Activated naive CD4-positive, alpha-beta T cell treated with anti-CD3 and anti-CD28 coated beads, Interleukin-2, amount 10 ng/mL, durations not matched to agents 7 days and 5 days (primary cell): Measurements from ENCODE around the gene PRKG1.

Experiments used
- CTCF ChIA-PET: fragments of 350-600 bp; sonication (Branson Sonifier 250); formaldehyde crosslinking; loops from one replicate; lab custom pipeline; 2021; ENCODE audit warnings: antibody characterized with exemption; lab: Charles Lee
- DNase-seq: peaks from one replicate; pipeline ENCODE4 v3.0.0-alpha.2; 2020
- H3K27ac Mint-ChIP-seq: one replicate; pipeline ENCODE4 v1.8.0; 2021; ENCODE audit warnings: mild to moderate bottlenecking, moderate library complexity, mixed read lengths
- H3K27me3 Mint-ChIP-seq: one replicate; pipeline ENCODE4 v1.8.0; 2021; ENCODE audit warnings: mild to moderate bottlenecking, mixed read lengths
- H3K36me3 Mint-ChIP-seq: one replicate; pipeline ENCODE4 v1.8.0; 2021; ENCODE audit warnings: mixed read lengths
- H3K4me1 Mint-ChIP-seq: one replicate; pipeline ENCODE4 v1.8.0; 2021; ENCODE audit warnings: mixed read lengths
- H3K4me3 Mint-ChIP-seq: one replicate; pipeline ENCODE4 v1.8.0; 2021; ENCODE audit warnings: mild to moderate bottlenecking, moderate library complexity, mixed read lengths
- H3K9me3 Mint-ChIP-seq: one replicate; pipeline ENCODE4 v1.8.0; 2021; ENCODE audit warnings: mixed read lengths

The PRKG1 gene

GRCh38 chr10:51999096-51999495 lies 924.8 kb downstream of the PRKG1 start:
- H3K9me3 Mint-ChIP-seq, result no peaks in the 10 kb centered on the region

DNA sequence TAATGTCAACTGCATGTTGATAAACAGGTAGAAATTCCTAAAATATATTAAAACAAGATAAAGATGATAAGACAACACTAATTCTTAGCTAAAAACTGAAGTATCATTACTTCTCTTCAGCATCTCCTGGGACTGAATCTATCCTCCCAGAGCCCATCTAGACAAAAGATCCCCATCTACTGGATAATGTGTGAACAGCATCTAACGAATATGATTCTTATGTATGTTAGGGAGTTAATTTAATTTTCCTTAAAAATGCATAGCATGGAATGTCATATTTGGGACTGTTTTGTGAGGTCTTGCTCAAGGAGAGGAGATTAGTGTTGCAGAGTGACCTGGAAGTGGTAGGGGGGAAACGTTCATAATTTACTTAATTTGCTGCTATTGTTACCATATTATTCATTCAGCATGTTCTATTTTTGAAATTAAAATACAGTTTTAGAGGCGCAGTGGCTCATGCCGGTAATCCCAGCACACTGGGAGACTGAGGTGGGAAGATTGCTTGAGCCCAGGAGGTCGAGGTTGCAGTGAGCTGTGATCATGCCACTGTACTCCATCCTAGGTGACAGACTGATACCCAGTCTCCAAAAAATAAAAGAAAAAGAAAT lies 930.2 kb downstream of the PRKG1 start:
- DNase-seq, result no peak
- CTCF ChIA-PET, result interaction anchor here (0.9 to 1.6 kb wide), 2 partner anchors 44 to 615 kb away, joined by 3 to 7 read pairs; no protein-coding TSS in a partner anchor
- H3K36me3 Mint-ChIP-seq, result no peaks in the 10 kb centered on the region
- no peak overlapping the region for H3K4me3 Mint-ChIP-seq
- no peaks in the 10 kb centered on the region for H3K27me3 Mint-ChIP-seq
- H3K4me1 Mint-ChIP-seq, result no peaks in the 10 kb centered on the region
- no peaks in the 10 kb centered on the region for H3K9me3 Mint-ChIP-seq
- H3K27ac Mint-ChIP-seq, result no peak overlapping the region

More at GRCh38 chr10:51999096-51999495, 924.8 kb downstream of the PRKG1 start:
- no peak for DNase-seq
- Mint-ChIP-seq H3K4me1 (no peaks in the 10 kb centered on the region), H3K4me3 (no peak overlapping the region), H3K27me3 (no peaks in the 10 kb centered on the region), H3K36me3 (no peaks in the 10 kb centered on the region), H3K27ac (no peak overlapping the region)
- CTCF ChIA-PET, result no interaction called here

GRCh38 chr10:52007091-52007490 lies 932.8 kb downstream of the PRKG1 start:
- H3K4me3 Mint-ChIP-seq, result no peak overlapping the region
- no peaks in the 10 kb centered on the region for H3K36me3 Mint-ChIP-seq
- no peak overlapping the region for H3K27ac Mint-ChIP-seq
- H3K4me1 Mint-ChIP-seq, result no peaks in the 10 kb centered on the region
- CTCF ChIA-PET, result no interaction called here
- no peaks in the 10 kb centered on the region for H3K27me3 Mint-ChIP-seq
- no peak for DNase-seq
- H3K9me3 Mint-ChIP-seq, result no peaks in the 10 kb centered on the region

DNA sequence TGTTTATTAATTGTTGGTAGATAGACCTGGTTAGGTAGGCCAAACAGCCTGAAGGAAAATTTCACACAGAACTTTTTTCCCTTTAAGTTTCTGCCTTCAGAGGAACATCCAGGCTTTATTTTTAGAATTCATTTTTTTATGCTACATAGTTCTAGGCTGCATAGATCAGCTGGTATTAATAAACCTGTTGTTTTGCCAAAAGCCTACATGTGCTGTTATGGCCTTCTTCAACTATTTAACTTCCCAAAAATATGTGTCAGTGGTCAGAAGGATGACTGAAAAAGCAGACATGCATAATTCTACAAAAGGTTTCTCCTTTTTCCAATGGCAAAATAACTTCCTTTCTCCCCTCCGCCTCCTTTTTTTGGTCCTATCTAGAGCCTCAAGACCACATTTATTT lies 936.8 kb downstream of the PRKG1 start:
- Mint-ChIP-seq H3K4me3 (no peak overlapping the region), H3K9me3 (peaks cover 5% of the 10 kb centered on the region), H3K27ac (no peak overlapping the region), H3K4me1 (no peaks in the 10 kb centered on the region), H3K27me3 (no peaks in the 10 kb centered on the region), H3K36me3 (no peaks in the 10 kb centered on the region)
- DNase-seq, result no peak
- CTCF ChIA-PET, result no interaction called here

GRCh38 chr10:52019077-52019555 lies 944.8 kb downstream of the PRKG1 start:
- no peaks in the 10 kb centered on the region for H3K36me3 Mint-ChIP-seq
- DNase-seq, result no peak
- CTCF ChIA-PET, result no interaction called here
- H3K4me1 Mint-ChIP-seq, result no peaks in the 10 kb centered on the region
- H3K27me3 Mint-ChIP-seq, result no peaks in the 10 kb centered on the region
- peaks cover 4% of the 10 kb centered on the region for H3K9me3 Mint-ChIP-seq
- H3K27ac Mint-ChIP-seq, result no peak overlapping the region
- H3K4me3 Mint-ChIP-seq, result no peak overlapping the region

DNA sequence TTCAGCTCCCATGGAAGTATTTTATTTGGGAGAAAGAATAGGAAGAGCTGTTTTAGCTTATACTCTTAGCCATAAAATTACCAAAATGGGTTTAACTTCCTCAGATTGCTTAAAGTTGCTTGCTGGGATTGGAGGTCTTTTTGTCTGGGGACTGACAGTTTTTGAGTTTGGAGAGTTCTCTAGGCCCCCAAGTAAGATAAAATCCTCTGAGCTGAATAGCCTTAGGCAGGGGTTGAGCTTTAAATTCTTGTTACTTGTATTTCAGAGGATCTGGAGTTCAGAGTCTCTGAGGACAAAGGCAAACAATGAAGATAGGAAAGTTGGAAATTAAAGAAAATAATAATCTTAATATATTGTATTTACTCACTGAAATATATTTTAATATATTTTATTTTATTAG lies 945.4 kb downstream of the PRKG1 start:
- no peak overlapping the region for H3K27ac Mint-ChIP-seq
- H3K36me3 Mint-ChIP-seq, result no peaks in the 10 kb centered on the region
- DNase-seq, result no peak
- H3K4me3 Mint-ChIP-seq, result no peak overlapping the region
- no peaks in the 10 kb centered on the region for H3K4me1 Mint-ChIP-seq
- H3K9me3 Mint-ChIP-seq, result no peaks in the 10 kb centered on the region
- CTCF ChIA-PET, result no interaction called here
- H3K27me3 Mint-ChIP-seq, result no peaks in the 10 kb centered on the region

- H3K27ac Mint-ChIP-seq, result no peak overlapping the region
- DNase-seq, result no peak
- H3K27me3 Mint-ChIP-seq, result no peaks in the 10 kb centered on the region
- no peaks in the 10 kb centered on the region for H3K9me3 Mint-ChIP-seq
- H3K36me3 Mint-ChIP-seq, result no peaks in the 10 kb centered on the region
- CTCF ChIA-PET, result no interaction called here
- H3K4me3 Mint-ChIP-seq, result no peak overlapping the region
- H3K4me1 Mint-ChIP-seq, result no peaks in the 10 kb centered on the region
Measured at GRCh38 chr10:52020173-52020572, 945.9 kb downstream of the PRKG1 start.

- no peaks in the 10 kb centered on the region for H3K9me3 Mint-ChIP-seq
- CTCF ChIA-PET, result no interaction called here
Measured at GRCh38 chr10:52020702-52021101, 946.4 kb downstream of the PRKG1 start.

DNA sequence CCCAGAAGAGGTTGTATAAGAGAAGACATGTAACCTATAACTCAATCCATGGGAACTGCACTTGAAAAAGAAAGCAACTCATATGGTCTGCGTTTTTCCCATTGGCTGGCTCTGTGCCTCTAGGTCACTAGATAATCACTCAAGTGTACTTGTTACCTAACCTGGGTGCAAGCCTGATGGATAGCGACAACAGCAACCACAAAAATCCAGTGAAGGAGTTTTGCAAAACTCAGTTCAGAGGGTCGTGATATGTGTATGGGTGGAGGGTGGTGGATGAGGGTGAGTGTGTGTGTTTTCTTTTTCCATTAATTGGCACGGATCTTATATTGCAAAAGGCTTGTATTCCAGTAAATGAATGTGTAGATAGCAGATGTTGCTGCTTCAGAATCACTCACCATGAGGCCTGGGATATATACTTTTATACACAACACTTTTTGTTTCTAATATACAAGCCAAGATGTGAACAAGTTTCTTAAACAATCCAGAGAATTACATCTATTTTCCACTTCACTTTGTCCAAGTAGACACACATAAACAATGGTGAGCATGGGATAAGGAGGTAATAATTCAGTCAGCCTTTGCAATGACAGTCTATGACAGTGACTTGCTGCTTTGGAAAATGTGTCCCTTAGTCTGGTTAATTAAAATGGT lies 952.9 kb downstream of the PRKG1 start:
- Mint-ChIP-seq H3K9me3 (peaks cover 2% of the 10 kb centered on the region), H3K27me3 (no peaks in the 10 kb centered on the region), H3K36me3 (no peaks in the 10 kb centered on the region), H3K4me3 (no peak overlapping the region), H3K27ac (no peak overlapping the region), H3K4me1 (no peaks in the 10 kb centered on the region)
- CTCF ChIA-PET, result no interaction called here
- no peak for DNase-seq

More at GRCh38 chr10:52020702-52021101, 946.4 kb downstream of the PRKG1 start:
- Mint-ChIP-seq H3K36me3 (no peaks in the 10 kb centered on the region), H3K27me3 (no peaks in the 10 kb centered on the region), H3K4me1 (no peaks in the 10 kb centered on the region), H3K27ac (no peak overlapping the region), H3K4me3 (no peak overlapping the region)
- DNase-seq, result no peak

DNA sequence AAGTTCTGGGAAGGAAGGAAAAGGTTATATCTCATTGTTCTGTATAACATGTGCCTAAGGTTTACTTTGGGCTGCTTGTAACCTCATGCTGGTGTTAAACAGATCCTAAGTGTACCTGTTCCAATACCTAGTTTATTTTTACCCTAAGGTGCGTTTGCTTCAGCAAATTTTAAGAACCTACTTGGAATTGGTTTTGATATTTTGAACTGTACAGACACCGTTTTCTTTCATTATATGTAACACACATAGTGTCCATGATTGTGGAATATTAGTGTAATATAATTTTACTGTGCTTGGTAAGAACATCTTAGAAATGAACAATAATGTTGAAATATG lies 954.2 kb downstream of the PRKG1 start:
- Mint-ChIP-seq H3K4me1 (no peaks in the 10 kb centered on the region), H3K9me3 (peaks cover 2% of the 10 kb centered on the region), H3K27ac (no peak overlapping the region), H3K27me3 (no peaks in the 10 kb centered on the region), H3K4me3 (no peak overlapping the region), H3K36me3 (no peaks in the 10 kb centered on the region)
- DNase-seq, result no peak
- CTCF ChIA-PET, result no interaction called here

DNA sequence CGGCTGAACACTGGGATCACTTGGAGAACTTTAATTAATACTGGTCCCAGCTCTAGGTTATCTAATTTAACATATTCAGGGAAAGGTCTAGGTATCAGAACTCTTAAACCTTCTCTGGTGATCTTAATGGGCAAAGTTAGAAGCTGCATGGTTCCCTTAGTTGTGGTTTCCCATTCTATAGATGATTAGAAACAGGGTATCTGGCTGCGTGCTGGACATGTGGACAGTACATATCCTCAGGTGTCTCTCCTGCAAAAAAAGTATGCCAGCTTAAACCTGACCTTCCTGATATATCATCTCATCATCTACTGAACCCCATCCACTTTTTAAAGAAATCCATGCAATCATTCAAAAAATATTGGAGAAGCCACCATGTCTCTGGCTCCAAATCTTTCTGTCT lies 955.3 kb downstream of the PRKG1 start:
- H3K4me1 Mint-ChIP-seq, result no peaks in the 10 kb centered on the region
- no peak overlapping the region for H3K27ac Mint-ChIP-seq
- no peaks in the 10 kb centered on the region for H3K27me3 Mint-ChIP-seq
- DNase-seq, result no peak
- H3K4me3 Mint-ChIP-seq, result no peak overlapping the region
- no peaks in the 10 kb centered on the region for H3K36me3 Mint-ChIP-seq
- peaks cover 2% of the 10 kb centered on the region for H3K9me3 Mint-ChIP-seq
- CTCF ChIA-PET, result no interaction called here

DNA sequence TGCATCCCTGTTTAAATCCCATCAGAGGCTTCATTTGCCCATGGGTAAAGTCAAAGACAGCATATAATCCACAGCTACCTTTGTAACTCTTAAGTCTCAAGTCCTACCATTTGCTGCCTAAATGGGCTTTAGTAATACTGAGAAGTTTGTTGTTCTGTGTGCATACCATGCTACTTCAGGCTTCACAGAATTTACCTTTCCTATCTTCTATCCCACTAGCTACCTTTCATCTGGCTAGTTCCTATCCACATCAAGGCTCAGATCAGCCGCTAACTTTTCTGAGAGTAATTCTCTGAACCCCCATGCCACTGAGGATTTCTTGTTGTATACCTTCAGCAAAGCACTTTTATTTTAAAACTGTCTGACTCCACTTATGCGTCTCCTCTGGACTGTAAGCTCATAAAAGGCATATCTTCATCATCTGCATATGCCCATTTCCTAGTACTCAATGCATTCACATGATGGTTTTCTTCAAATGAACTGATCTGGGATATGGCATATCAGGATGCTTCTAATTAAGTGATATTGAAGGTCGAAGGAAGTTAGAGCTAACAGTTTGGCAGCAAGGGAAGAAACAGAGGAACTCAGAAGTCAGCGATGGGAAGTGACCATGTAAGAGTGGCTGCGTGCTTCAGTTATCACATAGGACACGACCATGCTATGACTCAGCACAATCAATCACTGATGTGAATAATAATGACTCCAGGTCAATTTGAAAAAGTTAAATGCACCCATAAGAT lies 955.9 kb downstream of the PRKG1 start:
- H3K27me3 Mint-ChIP-seq, result no peaks in the 10 kb centered on the region
- CTCF ChIA-PET, result no interaction called here
- H3K4me1 Mint-ChIP-seq, result no peaks in the 10 kb centered on the region
- H3K4me3 Mint-ChIP-seq, result no peak overlapping the region
- peaks cover 4% of the 10 kb centered on the region for H3K9me3 Mint-ChIP-seq
- peak overlapping the region; percentile 6 for H3K27ac Mint-ChIP-seq
- no peaks in the 10 kb centered on the region for H3K36me3 Mint-ChIP-seq
- DNase-seq, result no peak

DNA sequence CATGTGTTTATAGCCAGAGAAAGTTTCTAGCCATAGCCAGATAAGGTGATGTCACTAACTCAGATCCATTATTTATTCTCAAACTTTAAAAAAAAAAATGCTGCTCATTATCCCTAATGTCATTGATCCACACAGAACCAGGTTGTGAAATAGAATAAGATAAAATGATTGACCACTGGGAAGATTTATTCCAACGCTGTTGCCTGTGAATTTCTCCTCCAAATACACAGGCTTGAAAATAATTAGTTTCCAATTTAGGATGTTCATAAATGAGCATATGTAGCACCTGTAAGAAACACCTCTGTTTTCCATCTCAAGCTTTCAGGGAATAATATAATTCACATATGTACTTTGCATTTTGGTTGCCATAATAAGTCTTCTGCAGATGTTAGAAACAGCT lies 956.7 kb downstream of the PRKG1 start:
- peaks cover 6% of the 10 kb centered on the region for H3K9me3 Mint-ChIP-seq
- no peaks in the 10 kb centered on the region for H3K36me3 Mint-ChIP-seq
- DNase-seq, result no peak
- CTCF ChIA-PET, result no interaction called here
- no peaks in the 10 kb centered on the region for H3K27me3 Mint-ChIP-seq
- no peaks in the 10 kb centered on the region for H3K4me1 Mint-ChIP-seq
- H3K4me3 Mint-ChIP-seq, result no peak overlapping the region
- H3K27ac Mint-ChIP-seq, result no peak overlapping the region

DNA sequence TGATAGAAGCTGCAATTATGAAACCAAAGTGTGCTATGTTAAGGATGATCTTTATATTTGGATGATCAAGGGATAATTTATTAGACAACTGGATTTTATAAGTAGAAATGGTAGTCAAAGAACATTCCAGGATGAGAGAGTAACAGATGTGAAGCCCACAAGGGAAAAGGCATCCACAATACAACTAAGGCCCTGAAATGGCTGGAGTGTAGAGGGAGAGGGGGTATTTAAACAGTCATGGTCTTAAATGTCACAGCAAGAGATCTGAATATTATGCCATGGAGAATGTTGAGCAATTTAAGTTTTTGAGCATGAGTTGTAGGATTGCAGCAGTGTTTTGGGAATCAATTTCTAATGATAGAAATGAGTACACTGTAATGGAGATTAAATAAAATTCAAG lies 957.5 kb downstream of the PRKG1 start:
- CTCF ChIA-PET, result no interaction called here
- H3K4me1 Mint-ChIP-seq, result no peaks in the 10 kb centered on the region
- no peaks in the 10 kb centered on the region for H3K36me3 Mint-ChIP-seq

More for the DNA sequence above, 957.5 kb downstream of the PRKG1 start:
- Mint-ChIP-seq H3K9me3 (peaks cover 3% of the 10 kb centered on the region), H3K4me3 (no peak overlapping the region), H3K27me3 (no peaks in the 10 kb centered on the region), H3K27ac (no peak overlapping the region)
- no peak for DNase-seq
